ENCODE results near the gene EHD4.

GRCh38 chr15:42018306-42019224, 46.2 kb upstream of the EHD4 start:
- no peak for TF ChIP-seq ZNF560 (tag by site-specific recombination; IDR thresholded peaks at IDR 0.05; ENCODE audit: borderline replicate concordance)
- TF ChIP-seq, protein P1, sequence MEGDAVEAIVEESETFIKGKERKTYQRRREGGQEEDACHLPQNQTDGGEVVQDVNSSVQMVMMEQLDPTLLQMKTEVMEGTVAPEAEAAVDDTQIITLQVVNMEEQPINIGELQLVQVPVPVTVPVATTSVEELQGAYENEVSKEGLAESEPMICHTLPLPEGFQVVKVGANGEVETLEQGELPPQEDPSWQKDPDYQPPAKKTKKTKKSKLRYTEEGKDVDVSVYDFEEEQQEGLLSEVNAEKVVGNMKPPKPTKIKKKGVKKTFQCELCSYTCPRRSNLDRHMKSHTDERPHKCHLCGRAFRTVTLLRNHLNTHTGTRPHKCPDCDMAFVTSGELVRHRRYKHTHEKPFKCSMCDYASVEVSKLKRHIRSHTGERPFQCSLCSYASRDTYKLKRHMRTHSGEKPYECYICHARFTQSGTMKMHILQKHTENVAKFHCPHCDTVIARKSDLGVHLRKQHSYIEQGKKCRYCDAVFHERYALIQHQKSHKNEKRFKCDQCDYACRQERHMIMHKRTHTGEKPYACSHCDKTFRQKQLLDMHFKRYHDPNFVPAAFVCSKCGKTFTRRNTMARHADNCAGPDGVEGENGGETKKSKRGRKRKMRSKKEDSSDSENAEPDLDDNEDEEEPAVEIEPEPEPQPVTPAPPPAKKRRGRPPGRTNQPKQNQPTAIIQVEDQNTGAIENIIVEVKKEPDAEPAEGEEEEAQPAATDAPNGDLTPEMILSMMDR (tag by site-specific recombination; IDR thresholded peaks at IDR 0.05): no peak

Data from HEK293 (cell line).